HG02678 (cell line): ENCODE results near the gene FIZ1.
A peak's percentile ranks its signal among the peaks of the same experiment; 100 is the strongest.

Experiments
- ATAC-seq: cut with Tn5 transposase; IDR thresholded peaks from one replicate; pipeline ENCODE4 v1.9.1; 2021; ENCODE audit warnings: mild to moderate bottlenecking, moderate library complexity; ENCODE audit not compliant: unreplicated experiment

Gene FIZ1

GRCh38 chr19:55613930-55614710, 14.8 kb upstream of the FIZ1 start:
- no peak for ATAC-seq

- no peak for ATAC-seq
Measured at GRCh38 chr19:55613396-55613795, 14.1 kb upstream of the FIZ1 start.

GRCh38 chr19:55611983-55612645, 12.8 kb upstream of the FIZ1 start:
- ATAC-seq = no peak

- no peak for ATAC-seq
Measured at GRCh38 chr19:55611300-55611982, 12.1 kb upstream of the FIZ1 start.

- ATAC-seq = no peak
Measured at GRCh38 chr19:55609326-55609725, 10.0 kb upstream of the FIZ1 start.

GRCh38 chr19:55606817-55607216, 7.5 kb upstream of the FIZ1 start:
- no peak for ATAC-seq

- no peak for ATAC-seq
Measured at GRCh38 chr19:55606471-55606787, 7.1 kb upstream of the FIZ1 start.

- peak; percentile 28 for ATAC-seq
Measured at GRCh38 chr19:55605637-55606470, 6.5 kb upstream of the FIZ1 start, which contains the start of gene ZNF865. TSS of gene ZNF865 (plus strand) at chr19:55605647. CDS start at chr19:55613619, 7,972 bp downstream.

GRCh38 chr19:55605207-55605636, 5.9 kb upstream of the FIZ1 start:
- peak; percentile 76 for ATAC-seq

- ATAC-seq = no peak
Measured at GRCh38 chr19:55603581-55604292, 4.4 kb upstream of the FIZ1 start.

GRCh38 chr19:55603115-55603514, 3.8 kb upstream of the FIZ1 start:
- ATAC-seq = no peak

GRCh38 chr19:55602104-55603001, 3.0 kb upstream of the FIZ1 start:
- ATAC-seq = no peak

GRCh38 chr19:55601084-55601483, 1.8 kb upstream of the FIZ1 start:
- no peak for ATAC-seq

GRCh38 chr19:55600662-55601028, 1.3 kb upstream of the FIZ1 start:
- ATAC-seq = no peak

- ATAC-seq = peak; percentile 46
Measured at GRCh38 chr19:55599842-55600661, 735 bp upstream of the FIZ1 start, which contains the start of gene ZNF524. TSS of gene ZNF524 (plus strand) at chr19:55600288. CDS start at chr19:55602113, 1,825 bp downstream.

GRCh38 chr19:55598719-55599467, 424 bp downstream of the FIZ1 start:
- ATAC-seq = peak; percentile 50

- ATAC-seq = no peak
Measured at GRCh38 chr19:55598034-55598433, 1.3 kb downstream of the FIZ1 start.

GRCh38 chr19:55597501-55597921, 1.8 kb downstream of the FIZ1 start:
- no peak for ATAC-seq
